H9 (cell line): ENCODE results near the gene GAPDH. TPM values are rescaled to one million over a fixed set of nuclear protein-coding genes. Genes with fewer than 3 reads are reported as not detected.

Experiments used
- DNase-seq: peaks from one replicate; pipeline ENCODE4 v3.0.0-alpha.2; 2017
- H2AFZ ChIP-seq: one replicate; pipeline ENCODE4 v1.6.1; 2013; ENCODE audit warnings: mild to moderate bottlenecking, low read length, control low read depth, moderate library complexity
- H2AK5ac ChIP-seq: 2 replicates; pipeline ENCODE4 v1.6.1; 2013; ENCODE audit warnings: low read length, control low read depth, mixed read lengths; ENCODE audit not compliant: insufficient read length
- H2BK120ac ChIP-seq: one replicate; pipeline ENCODE4 v1.6.1; 2013; ENCODE audit warnings: low read depth, mild to moderate bottlenecking, low read length, control low read depth, inconsistent platforms; ENCODE audit not compliant: poor library complexity, severe bottlenecking
- H2BK12ac ChIP-seq: 2 replicates; pipeline ENCODE4 v1.6.1; 2013; ENCODE audit warnings: low read length, control low read depth, mixed read lengths, low read depth; ENCODE audit not compliant: insufficient read length
- H2BK15ac ChIP-seq: 2 replicates; pipeline ENCODE4 v1.6.1; 2013; ENCODE audit warnings: low read depth, low read length, control low read depth
- H2BK20ac ChIP-seq: one replicate; pipeline ENCODE4 v1.6.1; 2013; ENCODE audit warnings: low read depth, mild to moderate bottlenecking, low read length, control low read depth, inconsistent platforms; ENCODE audit not compliant: poor library complexity, severe bottlenecking
- H2BK5ac ChIP-seq: 2 replicates; pipeline ENCODE4 v1.6.1; 2013; ENCODE audit warnings: low read length, control low read depth, mixed read lengths; ENCODE audit not compliant: insufficient read length
- H3K14ac ChIP-seq: 2 replicates; pipeline ENCODE4 v1.6.1; 2013; ENCODE audit warnings: low read length, control low read depth; ENCODE audit not compliant: insufficient read depth
- H3K18ac ChIP-seq: 2 replicates; pipeline ENCODE4 v1.6.1; 2013; ENCODE audit warnings: low read depth, mild to moderate bottlenecking, mixed read lengths, low read length, control low read depth; ENCODE audit not compliant: insufficient read length
- H3K23ac ChIP-seq: 2 replicates; pipeline ENCODE4 v1.6.1; 2013; ENCODE audit warnings: low read length, control low read depth, mixed read lengths, low read depth; ENCODE audit not compliant: insufficient read length
- H3K23me2 ChIP-seq: 2 replicates; pipeline ENCODE4 v1.6.1; 2013; ENCODE audit warnings: low read depth, mild to moderate bottlenecking, mixed read lengths, low read length, control low read depth; ENCODE audit not compliant: insufficient read length, poor library complexity, severe bottlenecking
- H3K27ac ChIP-seq: 2 replicates; pipeline ENCODE4 v1.5.1; 2013; ENCODE audit warnings: low read length, control low read depth, mixed read lengths, low read depth; ENCODE audit not compliant: insufficient read length
- H3K27me3 ChIP-seq: 2 replicates; pipeline ENCODE4 v1.6.1; 2013; ENCODE audit warnings: low read length, control low read depth, inconsistent platforms; ENCODE audit not compliant: insufficient read depth
- H3K4ac ChIP-seq: 2 replicates; pipeline ENCODE4 v1.6.1; 2013; ENCODE audit warnings: low read depth, mild to moderate bottlenecking, control low read depth, inconsistent platforms, low read length, moderate library complexity
- H3K4me1 ChIP-seq: 2 replicates; pipeline ENCODE4 v1.6.1; 2013; ENCODE audit warnings: low read length, control low read depth, inconsistent platforms; ENCODE audit not compliant: insufficient read depth
- H3K4me2 ChIP-seq: 2 replicates; pipeline ENCODE4 v1.6.1; 2013; ENCODE audit warnings: low read length, control low read depth, mixed read lengths; ENCODE audit not compliant: insufficient read length, insufficient read depth
- H3K56ac ChIP-seq: 2 replicates; pipeline ENCODE4 v1.6.1; 2013; ENCODE audit warnings: low read depth, mild to moderate bottlenecking, mixed read lengths, low read length, control low read depth; ENCODE audit not compliant: insufficient read length
- H3K79me1 ChIP-seq: 2 replicates; pipeline ENCODE4 v1.6.1; 2013; ENCODE audit warnings: low read depth, mild to moderate bottlenecking, moderate library complexity, low read length, control low read depth, inconsistent platforms; ENCODE audit not compliant: insufficient read depth, poor library complexity, severe bottlenecking
- H3K79me2 ChIP-seq: 2 replicates; pipeline ENCODE4 v1.6.1; 2013; ENCODE audit warnings: low read length, control low read depth, inconsistent platforms; ENCODE audit not compliant: insufficient read depth
- H3K9ac ChIP-seq: 2 replicates; pipeline ENCODE4 v1.6.1; 2013; ENCODE audit warnings: low read length, control low read depth, mixed read lengths; ENCODE audit not compliant: insufficient read length; ENCODE audit errors: extremely low read depth
- H3K9me3 ChIP-seq: one replicate; pipeline ENCODE4 v1.6.1; 2013; ENCODE audit warnings: low read depth, low read length, inconsistent platforms; ENCODE audit not compliant: control insufficient read depth
- H3T11ph ChIP-seq: one replicate; pipeline ENCODE4 v1.6.1; 2013; ENCODE audit warnings: mild to moderate bottlenecking, low read length, control low read depth, inconsistent platforms
- H4K20me1 ChIP-seq: one replicate; pipeline ENCODE4 v1.6.1; 2013; ENCODE audit not compliant: control insufficient read depth, insufficient read length, insufficient read depth
- H4K5ac ChIP-seq: 2 replicates; pipeline ENCODE4 v1.6.1; 2013; ENCODE audit warnings: low read depth, mild to moderate bottlenecking, mixed read lengths, low read length, control low read depth; ENCODE audit not compliant: insufficient read length
- H4K8ac ChIP-seq: replicated peaks from 2 replicates; pipeline ENCODE4 v1.6.1; 2013; ENCODE audit warnings: low read length, control low read depth, mixed read lengths, low read depth; ENCODE audit not compliant: insufficient read length
- H4K91ac ChIP-seq: 2 replicates; pipeline ENCODE4 v1.6.1; 2013; ENCODE audit warnings: low read depth, mild to moderate bottlenecking, moderate library complexity, mixed read lengths, low read length, control low read depth; ENCODE audit not compliant: insufficient read length
- H3K27ac Mint-ChIP-seq, 3 experiments: 2 replicates in 2 of 3; 3 replicates in 1 of 3; pipeline ENCODE4 v1.8.0; 2020 to 2021; ENCODE audit warnings: mixed read lengths in 3 of 3, mild to moderate bottlenecking in 1 of 3, moderate library complexity in 1 of 3
- H3K27me3 Mint-ChIP-seq: 2 replicates; pipeline ENCODE4 v1.8.0; 2021; ENCODE audit warnings: low read depth, mild to moderate bottlenecking, moderate library complexity, mixed read lengths
- H3K36me3 Mint-ChIP-seq, 3 experiments: 2 replicates in 2 of 3; 3 replicates in 1 of 3; pipeline ENCODE4 v1.8.0; 2020 to 2021; ENCODE audit warnings: low read depth in 3 of 3, mixed read lengths in 3 of 3; ENCODE audit not compliant: insufficient read depth in 1 of 3
- H3K4me1 Mint-ChIP-seq, 2 experiments: 2 replicates each; pipeline ENCODE4 v1.8.0; 2020; ENCODE audit warnings: mixed read lengths in 2 of 2
- H3K4me3 Mint-ChIP-seq, 2 experiments: 2 replicates in 1 of 2; 3 replicates in 1 of 2; pipeline ENCODE4 v1.8.0; 2020 to 2021; ENCODE audit warnings: mild to moderate bottlenecking in 2 of 2, mixed read lengths in 2 of 2, moderate library complexity in 1 of 2
- H3K9me3 Mint-ChIP-seq, 2 experiments: 2 replicates in 1 of 2; 3 replicates in 1 of 2; pipeline ENCODE4 v1.8.0; 2020; ENCODE audit warnings: mild to moderate bottlenecking in 2 of 2, mixed read lengths in 2 of 2, moderate library complexity in 1 of 2
- WGBS: extraction: QIAGEN DNeasy Blood & Tissue Kit; methylation state at CpG from one replicate; pipeline ENCODE4 v1.1.7; 2013; ENCODE audit warnings: missing lambda C conversion rate, low lambda C conversion rate, mixed read lengths; ENCODE audit not compliant: insufficient read length; ENCODE audit errors: extremely low coverage; 5-methylcytosine and 5-hydroxymethylcytosine counted together
- total RNA-seq: library from RNA; stranded (reverse); gene quantifications from 2 replicates; pipeline ENCODE4 v1.2.1, GENCODE V29; 2021
- TF ChIP-seq, protein P1 (sequence below): fragments of 200-600 bp; sonication (generic); conservative IDR thresholded peaks from 3 replicates; pipeline ENCODE4 v1.8.0; 2021; ENCODE audit warnings: antibody characterized with exemption, mild to moderate bottlenecking

GAPDH gene
- total RNA-seq, 1 experiment from 2014 or later: 4,581 TPM

DNA sequence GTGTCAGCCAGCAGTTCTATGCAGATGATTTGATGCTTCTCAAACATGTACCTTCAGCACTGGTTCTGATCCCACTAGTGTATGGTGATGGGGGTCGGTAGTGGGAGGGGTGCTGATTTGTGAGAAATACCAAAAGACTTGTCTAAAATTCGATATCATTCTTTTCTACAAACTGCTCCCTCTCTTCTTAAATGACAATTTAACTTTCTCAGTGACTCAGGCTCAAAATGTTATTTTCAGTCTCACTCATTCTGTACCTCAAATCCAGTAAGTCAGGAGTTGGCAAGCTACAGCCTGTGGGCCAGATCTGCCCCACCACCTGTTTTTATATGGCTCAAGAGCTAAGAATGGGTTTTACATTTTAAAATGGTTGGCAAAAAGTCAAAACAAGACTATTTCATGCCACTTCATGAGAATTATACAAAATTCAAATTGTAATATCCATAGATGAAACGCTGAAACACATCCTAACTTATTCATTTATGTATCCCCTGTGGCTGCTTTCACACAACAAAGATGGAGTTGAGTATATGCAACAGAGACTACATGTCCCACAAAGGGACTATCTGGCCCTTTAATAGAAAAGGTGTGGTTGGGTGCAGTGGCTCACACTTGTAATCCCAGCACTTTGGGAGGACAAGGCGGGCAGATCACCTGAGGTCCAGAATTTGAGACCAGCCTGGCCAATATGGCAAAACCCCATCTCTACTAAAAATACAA is 40.4 kb downstream of the GAPDH start:
- Mint-ChIP-seq H3K27ac (no peak overlapping the region), H3K36me3 (peaks cover 60 to 98% (median 79%) of the 10 kb centered on the region in 3 experiments), H3K4me1 (peaks cover 6 to 7% of the 10 kb centered on the region in 2 experiments), H3K9me3 (no peaks in the 10 kb centered on the region), H3K27me3 (no peaks in the 10 kb centered on the region), H3K4me3 (no peak overlapping the region)
- Histone ChIP-seq H3K23ac (no peak overlapping the region), H3K18ac (no peak overlapping the region), H3K4me2 (no peak overlapping the region), H4K8ac (no peak overlapping the region), H2BK5ac (no peak overlapping the region), H2BK15ac (no peak overlapping the region), H3K23me2 (no peaks in the 10 kb centered on the region), H3K79me1 (no peaks in the 10 kb centered on the region), H3K27ac (no peak overlapping the region), H2AFZ (no peak overlapping the region), H3K9me3 (no peaks in the 10 kb centered on the region), H2AK5ac (no peak overlapping the region), H2BK20ac (no peak overlapping the region), H3K27me3 (no peaks in the 10 kb centered on the region), H3K9ac (no peak overlapping the region), H2BK120ac (no peak overlapping the region), H2BK12ac (no peak overlapping the region), H3K56ac (no peak overlapping the region), H4K20me1 (no peaks in the 10 kb centered on the region), H3K79me2 (no peaks in the 10 kb centered on the region), H3K4ac (no peak overlapping the region), H3K14ac (no peak overlapping the region), H3K4me1 (no peaks in the 10 kb centered on the region), H4K5ac (no peak overlapping the region), H4K91ac (no peak overlapping the region), H3T11ph (no peak overlapping the region)
- TF ChIP-seq, protein P1, sequence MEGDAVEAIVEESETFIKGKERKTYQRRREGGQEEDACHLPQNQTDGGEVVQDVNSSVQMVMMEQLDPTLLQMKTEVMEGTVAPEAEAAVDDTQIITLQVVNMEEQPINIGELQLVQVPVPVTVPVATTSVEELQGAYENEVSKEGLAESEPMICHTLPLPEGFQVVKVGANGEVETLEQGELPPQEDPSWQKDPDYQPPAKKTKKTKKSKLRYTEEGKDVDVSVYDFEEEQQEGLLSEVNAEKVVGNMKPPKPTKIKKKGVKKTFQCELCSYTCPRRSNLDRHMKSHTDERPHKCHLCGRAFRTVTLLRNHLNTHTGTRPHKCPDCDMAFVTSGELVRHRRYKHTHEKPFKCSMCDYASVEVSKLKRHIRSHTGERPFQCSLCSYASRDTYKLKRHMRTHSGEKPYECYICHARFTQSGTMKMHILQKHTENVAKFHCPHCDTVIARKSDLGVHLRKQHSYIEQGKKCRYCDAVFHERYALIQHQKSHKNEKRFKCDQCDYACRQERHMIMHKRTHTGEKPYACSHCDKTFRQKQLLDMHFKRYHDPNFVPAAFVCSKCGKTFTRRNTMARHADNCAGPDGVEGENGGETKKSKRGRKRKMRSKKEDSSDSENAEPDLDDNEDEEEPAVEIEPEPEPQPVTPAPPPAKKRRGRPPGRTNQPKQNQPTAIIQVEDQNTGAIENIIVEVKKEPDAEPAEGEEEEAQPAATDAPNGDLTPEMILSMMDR: no peak
- no CpG with 5 or more reads among the region's 4 CpGs for WGBS
- DNase-seq: no peak
